CD4-positive, alpha-beta T cell treated with Interleukin-21 for 1 hour (primary cell): ENCODE data around the gene NEK7.
"Not testable (repeated sequence)": the region's sequence is repeated elsewhere in the genome, so short reads cannot be mapped to it uniquely, and the experiment has no call there.

Experiments used
- DNase-seq: peaks from one replicate; pipeline ENCODE4 v3.0.0-alpha.2; 2020

NEK7 gene

GRCh38 chr1:198156745-198157240, at the start of gene NEK7:
Gene NEK7, plus strand, starts transcription at chr1:198156998. Its CDS starts 75,583 bp downstream, at chr1:198232581.
- DNase-seq = peak; percentile 50

GRCh38 chr1:198107091-198107501, 49.7 kb upstream of the NEK7 start:
- no peak for DNase-seq

GRCh38 chr1:198108636-198109370, 48.0 kb upstream of the NEK7 start:
- no peak for DNase-seq

- DNase-seq = no peak
Measured at GRCh38 chr1:198109371-198109715, 47.5 kb upstream of the NEK7 start.

GRCh38 chr1:198113342-198113750, 43.5 kb upstream of the NEK7 start:
- DNase-seq = no peak

GRCh38 chr1:198116069-198116468, 40.7 kb upstream of the NEK7 start:
- no peak for DNase-seq

- no peak for DNase-seq
Measured at GRCh38 chr1:198116469-198116868, 40.3 kb upstream of the NEK7 start.

GRCh38 chr1:198117267-198117666, 39.5 kb upstream of the NEK7 start:
- no peak for DNase-seq

GRCh38 chr1:198118134-198118533, 38.7 kb upstream of the NEK7 start:
- no peak for DNase-seq

GRCh38 chr1:198119906-198120305, 36.9 kb upstream of the NEK7 start:
- no peak for DNase-seq

GRCh38 chr1:198121056-198121826, 35.6 kb upstream of the NEK7 start:
- DNase-seq = no peak

- no peak for DNase-seq
Measured at GRCh38 chr1:198122693-198123092, 34.1 kb upstream of the NEK7 start.

- DNase-seq = no peak
Measured at GRCh38 chr1:198123133-198123532, 33.7 kb upstream of the NEK7 start.

GRCh38 chr1:198124673-198125072, 32.1 kb upstream of the NEK7 start:
- no peak for DNase-seq

- DNase-seq = no peak
Measured at GRCh38 chr1:198125995-198126735, 30.6 kb upstream of the NEK7 start.

- no peak for DNase-seq
Measured at GRCh38 chr1:198128533-198128932, 28.3 kb upstream of the NEK7 start.

- DNase-seq = not testable (repeated sequence)
Measured at GRCh38 chr1:198130053-198130452, 26.7 kb upstream of the NEK7 start.

- no peak for DNase-seq
Measured at GRCh38 chr1:198132060-198132781, 24.6 kb upstream of the NEK7 start.

GRCh38 chr1:198134252-198134651, 22.5 kb upstream of the NEK7 start:
- DNase-seq = no peak

- no peak for DNase-seq
Measured at GRCh38 chr1:198135366-198135765, 21.4 kb upstream of the NEK7 start.

- DNase-seq = no peak
Measured at GRCh38 chr1:198141668-198142351, 15.0 kb upstream of the NEK7 start.

GRCh38 chr1:198143797-198144196, 13.0 kb upstream of the NEK7 start:
- DNase-seq = no peak
